ENCODE measurements around the gene TGM6. TPM values are rescaled to one million over a fixed set of nuclear protein-coding genes. Genes with fewer than 3 reads are reported as not detected.

TGM6 gene
- total and polyA plus RNA-seq, 9 of the 15 experiments (the other 6 are each of a cell fraction or from before 2014, with no cell fraction given): not detected

DNA sequence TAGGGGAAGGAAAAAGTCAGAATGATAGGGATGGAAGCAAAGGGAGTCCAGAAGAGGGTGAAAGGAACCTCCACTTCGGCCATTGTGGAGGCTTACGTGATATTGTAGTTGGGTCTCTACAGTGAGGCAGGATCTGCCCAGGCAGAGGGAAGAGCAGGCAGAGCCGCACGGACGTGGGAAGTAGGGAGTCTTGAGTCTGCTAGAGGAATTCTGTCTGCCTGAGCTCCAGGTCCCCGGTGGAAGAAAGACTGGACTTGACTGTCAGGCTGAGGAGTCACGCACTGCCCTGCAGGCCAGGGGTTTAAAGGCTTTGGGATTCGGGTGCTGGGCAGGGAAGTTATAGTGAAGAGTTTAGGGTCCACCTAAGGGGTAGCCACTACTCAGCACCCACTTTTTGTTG lies 16.4 kb downstream of the TGM6 start:
- Histone ChIP-seq H3K9me3 (replicated peaks; ENCODE audit: control insufficient read depth, insufficient read depth, low read depth, low read length) (no peaks in the 10 kb centered on the region), H3K79me2 (ENCODE audit: control insufficient read depth, insufficient read depth, low read length) (no peaks in the 10 kb centered on the region), H3K4me3 (no peak overlapping the region), H3K27me3 (ENCODE audit: control insufficient read depth in 2 of 2, insufficient read depth in 2 of 2, low read length in 2 of 2) (peaks cover 5 to 28% of the 10 kb centered on the region in 2 experiments; a peak in 3 of 5 replicates), H3K27ac (ENCODE audit: extremely low read depth, low read depth, low read length) (no peak overlapping the region), H3K4me1 (replicated peaks in 1 of 2; ENCODE audit: control insufficient read depth in 2 of 2, insufficient read depth in 2 of 2, low read length in 2 of 2) (no peaks in the 10 kb centered on the region), H2AFZ (ENCODE audit: low read depth, low read length) (no peak overlapping the region), H3K4me2 (ENCODE audit: insufficient read depth, low read length) (no peak overlapping the region), H4K20me1 (replicated peaks; ENCODE audit: control insufficient read depth, insufficient read depth, low read length) (no peaks in the 10 kb centered on the region), H3K36me3 (ENCODE audit: control insufficient read depth, insufficient read depth, low read length) (no peaks in the 10 kb centered on the region), H3K9ac (ENCODE audit: insufficient read depth in 1 of 2, low read depth in 2 of 2, low read length in 2 of 2) (no peak overlapping the region), H3K9me1 (ENCODE audit: control insufficient read depth, insufficient read depth, low read length) (no peaks in the 10 kb centered on the region)
- intact Hi-C loops (cut with micrococcal nuclease) (no loop called here), in situ Hi-C loops (cut with MboI) (no loop called here)
- ChIA-PET CTCF (ENCODE audit: low intra/inter-chr PET ratio) (no interaction called here), POLR2A (no interaction called here)
- FAIRE-seq: no peak
- TF ChIP-seq PTTG1 (tag; IDR thresholded peaks at IDR 0.05; ENCODE audit: low read depth) (no peak), PHF21A (IDR thresholded peaks at IDR 0.05; ENCODE audit: borderline replicate concordance, low read depth) (no peak), RBM39 (optimal IDR thresholded peaks at IDR 0.05; ENCODE audit: low read depth, low read length) (no peak), SNRNP70 (optimal IDR thresholded peaks at IDR 0.05; ENCODE audit: low read depth, low read length) (no peak), NEUROD1 (IDR thresholded peaks at IDR 0.05; ENCODE audit: borderline replicate concordance, low read depth, low read length, partially characterized antibody) (no peak), BACH1 (tag; IDR thresholded peaks at IDR 0.05) (no peak), ZNF253 (CRISPR knock-in tag; conservative IDR thresholded peaks at IDR 0.05) (no peak)
- TF ChIP-seq, protein P1, sequence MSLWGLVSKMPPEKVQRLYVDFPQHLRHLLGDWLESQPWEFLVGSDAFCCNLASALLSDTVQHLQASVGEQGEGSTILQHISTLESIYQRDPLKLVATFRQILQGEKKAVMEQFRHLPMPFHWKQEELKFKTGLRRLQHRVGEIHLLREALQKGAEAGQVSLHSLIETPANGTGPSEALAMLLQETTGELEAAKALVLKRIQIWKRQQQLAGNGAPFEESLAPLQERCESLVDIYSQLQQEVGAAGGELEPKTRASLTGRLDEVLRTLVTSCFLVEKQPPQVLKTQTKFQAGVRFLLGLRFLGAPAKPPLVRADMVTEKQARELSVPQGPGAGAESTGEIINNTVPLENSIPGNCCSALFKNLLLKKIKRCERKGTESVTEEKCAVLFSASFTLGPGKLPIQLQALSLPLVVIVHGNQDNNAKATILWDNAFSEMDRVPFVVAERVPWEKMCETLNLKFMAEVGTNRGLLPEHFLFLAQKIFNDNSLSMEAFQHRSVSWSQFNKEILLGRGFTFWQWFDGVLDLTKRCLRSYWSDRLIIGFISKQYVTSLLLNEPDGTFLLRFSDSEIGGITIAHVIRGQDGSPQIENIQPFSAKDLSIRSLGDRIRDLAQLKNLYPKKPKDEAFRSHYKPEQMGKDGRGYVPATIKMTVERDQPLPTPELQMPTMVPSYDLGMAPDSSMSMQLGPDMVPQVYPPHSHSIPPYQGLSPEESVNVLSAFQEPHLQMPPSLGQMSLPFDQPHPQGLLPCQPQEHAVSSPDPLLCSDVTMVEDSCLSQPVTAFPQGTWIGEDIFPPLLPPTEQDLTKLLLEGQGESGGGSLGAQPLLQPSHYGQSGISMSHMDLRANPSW (CRISPR knock-in tag; IDR thresholded peaks at IDR 0.05): no peak
- TF ChIP-seq, protein P2, sequence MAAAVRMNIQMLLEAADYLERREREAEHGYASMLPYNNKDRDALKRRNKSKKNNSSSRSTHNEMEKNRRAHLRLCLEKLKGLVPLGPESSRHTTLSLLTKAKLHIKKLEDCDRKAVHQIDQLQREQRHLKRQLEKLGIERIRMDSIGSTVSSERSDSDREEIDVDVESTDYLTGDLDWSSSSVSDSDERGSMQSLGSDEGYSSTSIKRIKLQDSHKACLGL (CRISPR knock-in tag; IDR thresholded peaks at IDR 0.05; ENCODE audit: borderline replicate concordance, poor library complexity, severe bottlenecking): no peak
- TF ChIP-seq, protein P3, sequence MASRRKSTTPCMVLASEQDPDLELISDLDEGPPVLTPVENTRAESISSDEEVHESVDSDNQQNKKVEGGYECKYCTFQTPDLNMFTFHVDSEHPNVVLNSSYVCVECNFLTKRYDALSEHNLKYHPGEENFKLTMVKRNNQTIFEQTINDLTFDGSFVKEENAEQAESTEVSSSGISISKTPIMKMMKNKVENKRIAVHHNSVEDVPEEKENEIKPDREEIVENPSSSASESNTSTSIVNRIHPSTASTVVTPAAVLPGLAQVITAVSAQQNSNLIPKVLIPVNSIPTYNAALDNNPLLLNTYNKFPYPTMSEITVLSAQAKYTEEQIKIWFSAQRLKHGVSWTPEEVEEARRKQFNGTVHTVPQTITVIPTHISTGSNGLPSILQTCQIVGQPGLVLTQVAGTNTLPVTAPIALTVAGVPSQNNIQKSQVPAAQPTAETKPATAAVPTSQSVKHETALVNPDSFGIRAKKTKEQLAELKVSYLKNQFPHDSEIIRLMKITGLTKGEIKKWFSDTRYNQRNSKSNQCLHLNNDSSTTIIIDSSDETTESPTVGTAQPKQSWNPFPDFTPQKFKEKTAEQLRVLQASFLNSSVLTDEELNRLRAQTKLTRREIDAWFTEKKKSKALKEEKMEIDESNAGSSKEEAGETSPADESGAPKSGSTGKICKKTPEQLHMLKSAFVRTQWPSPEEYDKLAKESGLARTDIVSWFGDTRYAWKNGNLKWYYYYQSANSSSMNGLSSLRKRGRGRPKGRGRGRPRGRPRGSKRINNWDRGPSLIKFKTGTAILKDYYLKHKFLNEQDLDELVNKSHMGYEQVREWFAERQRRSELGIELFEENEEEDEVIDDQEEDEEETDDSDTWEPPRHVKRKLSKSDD (conservative IDR thresholded peaks at IDR 0.05; ENCODE audit: low read length): no peak
- TF ChIP-seq, protein P4, sequence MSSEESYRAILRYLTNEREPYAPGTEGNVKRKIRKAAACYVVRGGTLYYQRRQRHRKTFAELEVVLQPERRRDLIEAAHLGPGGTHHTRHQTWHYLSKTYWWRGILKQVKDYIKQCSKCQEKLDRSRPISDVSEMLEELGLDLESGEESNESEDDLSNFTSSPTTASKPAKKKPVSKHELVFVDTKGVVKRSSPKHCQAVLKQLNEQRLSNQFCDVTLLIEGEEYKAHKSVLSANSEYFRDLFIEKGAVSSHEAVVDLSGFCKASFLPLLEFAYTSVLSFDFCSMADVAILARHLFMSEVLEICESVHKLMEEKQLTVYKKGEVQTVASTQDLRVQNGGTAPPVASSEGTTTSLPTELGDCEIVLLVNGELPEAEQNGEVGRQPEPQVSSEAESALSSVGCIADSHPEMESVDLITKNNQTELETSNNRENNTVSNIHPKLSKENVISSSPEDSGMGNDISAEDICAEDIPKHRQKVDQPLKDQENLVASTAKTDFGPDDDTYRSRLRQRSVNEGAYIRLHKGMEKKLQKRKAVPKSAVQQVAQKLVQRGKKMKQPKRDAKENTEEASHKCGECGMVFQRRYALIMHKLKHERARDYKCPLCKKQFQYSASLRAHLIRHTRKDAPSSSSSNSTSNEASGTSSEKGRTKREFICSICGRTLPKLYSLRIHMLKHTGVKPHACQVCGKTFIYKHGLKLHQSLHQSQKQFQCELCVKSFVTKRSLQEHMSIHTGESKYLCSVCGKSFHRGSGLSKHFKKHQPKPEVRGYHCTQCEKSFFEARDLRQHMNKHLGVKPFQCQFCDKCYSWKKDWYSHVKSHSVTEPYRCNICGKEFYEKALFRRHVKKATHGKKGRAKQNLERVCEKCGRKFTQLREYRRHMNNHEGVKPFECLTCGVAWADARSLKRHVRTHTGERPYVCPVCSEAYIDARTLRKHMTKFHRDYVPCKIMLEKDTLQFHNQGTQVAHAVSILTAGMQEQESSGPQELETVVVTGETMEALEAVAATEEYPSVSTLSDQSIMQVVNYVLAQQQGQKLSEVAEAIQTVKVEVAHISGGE (CRISPR knock-in tag; IDR thresholded peaks at IDR 0.05): no peak
- DNase-seq (ENCODE audit: extremely low read depth in 1 of 4, low spot score in 3 of 4): no peak
- WGBS (ENCODE audit: insufficient coverage, low coverage, missing lambda C conversion rate): 0% methylated on average over 8 of the region's 8 CpGs
- no TSS peak for BruUV-seq (replicated peaks)
- no peak for ATAC-seq

All from K562 (cell line).